Umbilical cord (tissue), 2 donors: ENCODE results near the gene MOK. TPM values are rescaled to one million over a fixed set of nuclear protein-coding genes. Genes with fewer than 3 reads are reported as not detected.
"Not testable (repeated sequence)": the region's sequence is repeated elsewhere in the genome, so short reads cannot be mapped to it uniquely, and the experiment has no call there.

Experiments used
- DNase-seq: peaks from one replicate; pipeline ENCODE4 v3.0.0-alpha.2; 2015; ENCODE audit warnings: low spot score
- total RNA-seq: library from RNA; depleted of rRNA; stranded (reverse); fragments of >200 nt; gene quantifications from one replicate; pipeline ENCODE4 v1.2.3, GENCODE V29; 2014; ENCODE audit warnings: low replicate concordance; ENCODE audit not compliant: insufficient read depth

Gene MOK
- total RNA-seq, 1 donor from 2014 or later, result 13.0 TPM

DNA sequence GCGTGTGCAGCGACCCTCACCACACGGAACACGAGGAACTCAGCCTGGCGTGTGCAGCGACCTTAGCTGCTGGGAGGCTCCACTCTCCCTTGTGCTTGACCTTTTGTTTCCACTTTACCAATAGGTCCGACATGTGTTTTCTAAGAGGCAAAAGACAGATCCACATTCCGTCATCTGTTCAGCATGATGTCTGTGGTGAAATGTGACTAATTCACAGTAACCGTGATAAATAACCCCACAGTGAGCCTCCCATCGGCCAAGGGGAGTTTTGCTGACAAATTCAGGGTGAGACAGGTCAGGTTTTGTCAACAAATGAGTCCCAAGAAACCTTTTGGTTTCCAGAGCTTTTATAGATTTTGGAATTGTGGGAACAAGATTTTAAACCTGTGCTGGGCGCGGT lies 55.9 kb downstream of the MOK start:
- DNase-seq, result no peak

DNA sequence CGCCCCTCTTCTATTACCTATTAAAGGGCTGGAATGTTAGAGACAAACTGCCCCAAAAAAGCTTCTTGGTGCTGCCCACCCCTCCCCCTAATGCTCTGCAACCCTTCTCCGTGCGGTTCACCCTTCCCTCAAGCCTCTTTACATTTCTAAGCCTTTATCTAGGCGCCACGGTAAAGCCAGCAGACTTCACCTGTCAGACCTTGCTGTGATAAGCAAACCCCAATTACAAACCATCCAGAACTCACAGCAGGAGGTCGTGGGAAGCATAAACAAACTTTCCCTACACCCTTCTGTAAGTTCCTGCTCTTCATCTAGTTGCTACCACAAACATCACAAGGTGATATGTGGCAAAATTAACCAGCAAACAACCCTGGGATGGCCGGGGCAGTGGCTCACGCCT lies 56.8 kb downstream of the MOK start:
- no peak for DNase-seq

DNA sequence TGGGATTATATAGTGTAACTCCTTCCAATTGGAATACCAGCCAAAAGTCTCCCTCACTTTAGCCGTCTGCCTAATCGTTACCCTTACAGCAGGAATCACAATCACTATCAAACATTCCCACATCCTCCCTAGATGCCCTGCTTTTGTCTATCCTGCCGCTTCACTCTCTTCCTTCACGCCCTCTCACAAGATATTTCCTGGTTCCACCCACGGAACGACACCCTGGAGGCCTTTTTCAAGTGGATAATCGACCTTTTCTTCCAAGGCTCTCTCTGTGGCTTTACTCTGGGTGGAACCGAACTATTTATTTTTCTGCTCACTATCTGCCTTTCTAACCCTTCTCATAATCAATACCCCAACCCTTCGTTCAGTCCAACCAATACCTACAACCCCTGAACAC lies 58.9 kb downstream of the MOK start:
- no peak for DNase-seq

DNA sequence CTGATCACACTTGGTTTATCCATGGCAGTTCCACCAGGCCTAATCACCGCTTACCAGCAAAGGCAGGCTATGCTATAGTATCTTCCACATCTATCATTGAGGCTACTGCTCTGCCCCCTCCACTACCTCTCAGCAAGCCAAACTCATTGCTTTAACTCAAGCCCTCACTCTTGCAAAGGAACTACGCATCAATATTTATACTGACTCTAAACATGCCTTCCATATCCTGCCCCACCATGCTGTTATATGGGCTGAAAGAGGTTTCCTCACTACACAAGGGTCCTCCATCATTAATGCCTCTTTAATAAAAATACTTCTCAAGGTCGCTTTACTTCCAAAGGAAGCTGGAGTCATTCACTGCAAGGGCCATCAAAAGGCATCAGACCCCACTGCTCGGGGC lies 61.2 kb downstream of the MOK start:
- DNase-seq, result not testable (repeated sequence)

DNA sequence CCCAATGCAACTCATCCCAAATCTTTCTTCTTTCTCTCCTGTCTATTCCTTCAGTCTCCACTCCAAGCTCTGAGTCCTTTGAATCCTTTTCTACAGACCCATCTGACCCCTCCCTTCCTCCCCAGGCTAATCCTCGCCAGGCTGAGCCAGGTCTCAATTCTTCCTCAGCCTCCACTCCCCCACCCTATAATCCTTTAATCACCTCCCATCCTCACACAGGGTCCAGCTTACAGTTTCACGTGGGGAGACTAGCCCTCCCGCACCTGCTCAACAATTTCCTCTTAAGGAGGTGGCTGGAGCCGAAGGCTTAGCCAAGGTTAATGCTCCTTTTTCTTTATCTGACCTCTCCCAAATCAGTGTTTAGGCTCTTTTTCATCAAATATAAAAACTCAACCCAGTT lies 63.8 kb downstream of the MOK start:
- DNase-seq, result no peak

DNA sequence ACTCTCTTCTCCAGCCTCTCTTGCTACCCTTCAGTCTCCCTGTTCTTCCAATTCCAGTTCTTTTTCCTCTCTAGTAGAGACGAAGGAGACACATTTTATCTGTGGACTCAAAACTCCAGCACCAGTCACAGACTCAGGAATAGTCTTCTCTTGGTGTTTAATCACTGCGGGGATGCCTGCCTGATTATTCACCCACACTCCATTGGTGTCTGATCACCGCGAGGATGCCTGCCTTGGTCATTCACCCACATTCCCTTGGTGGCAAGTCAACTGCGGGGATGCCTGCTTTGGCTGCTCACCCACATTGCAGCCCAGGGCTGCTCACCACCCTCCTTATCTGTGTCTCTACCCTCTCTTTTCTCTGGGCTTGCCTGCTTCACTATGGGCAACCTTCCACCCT lies 64.5 kb downstream of the MOK start:
- DNase-seq, result not testable (repeated sequence)

DNA sequence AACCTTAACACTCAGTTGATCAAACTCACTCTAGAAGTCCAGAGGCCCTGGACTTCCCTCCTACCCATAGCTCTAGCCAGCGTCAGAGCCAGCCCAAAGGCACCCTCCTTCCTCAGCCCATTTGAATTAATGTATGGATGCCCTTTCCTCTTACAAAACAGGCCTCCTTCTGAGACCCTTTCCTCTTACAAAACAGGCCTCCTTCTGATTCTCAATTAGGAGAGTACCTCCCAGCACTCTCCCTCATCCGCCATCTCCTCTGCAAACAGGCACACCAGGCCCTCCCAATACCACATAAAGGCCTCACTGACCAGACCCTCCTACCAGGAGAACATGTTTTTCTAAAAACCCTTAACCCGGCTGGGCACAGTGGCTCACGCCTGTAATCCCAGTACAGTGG lies 65.7 kb downstream of the MOK start:
- no peak for DNase-seq

DNA sequence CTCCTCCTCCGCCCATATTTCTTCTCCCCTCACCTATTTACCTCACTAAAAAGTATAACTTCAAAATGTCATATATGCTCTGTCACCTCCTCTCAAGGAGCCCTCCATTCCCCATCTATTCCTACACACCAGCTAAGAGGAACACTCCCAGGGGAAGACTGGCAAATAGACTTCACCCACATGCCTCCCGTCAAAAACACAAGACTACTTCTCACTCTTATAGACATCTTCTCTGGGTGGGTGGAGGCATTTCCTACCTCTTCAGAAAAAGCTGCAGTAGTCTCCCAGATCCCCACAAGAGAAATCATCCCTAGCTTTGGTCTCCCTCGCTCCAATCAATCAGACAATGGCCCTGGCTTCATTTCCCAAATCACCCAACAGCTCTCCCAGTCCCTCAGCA lies 66.2 kb downstream of the MOK start:
- no peak for DNase-seq

DNA sequence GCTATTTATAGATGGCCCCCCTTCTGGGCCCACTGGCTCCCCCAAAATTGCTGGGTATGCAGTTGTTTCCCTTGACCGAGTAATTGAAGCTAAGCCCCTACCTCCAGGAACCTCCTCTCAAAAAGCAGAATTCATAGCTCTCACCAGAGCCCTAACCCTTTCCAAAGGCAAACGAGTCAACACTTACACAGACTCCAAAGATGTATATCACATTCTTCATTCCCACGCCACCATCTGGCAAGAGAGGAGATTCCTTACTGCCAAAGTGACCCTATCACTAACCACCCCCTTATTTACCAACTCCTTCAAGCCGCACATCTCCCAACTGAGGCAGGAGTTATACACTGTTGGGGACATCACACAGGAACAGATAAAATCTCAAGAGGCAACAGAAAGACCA lies 66.8 kb downstream of the MOK start:
- no peak for DNase-seq

DNA sequence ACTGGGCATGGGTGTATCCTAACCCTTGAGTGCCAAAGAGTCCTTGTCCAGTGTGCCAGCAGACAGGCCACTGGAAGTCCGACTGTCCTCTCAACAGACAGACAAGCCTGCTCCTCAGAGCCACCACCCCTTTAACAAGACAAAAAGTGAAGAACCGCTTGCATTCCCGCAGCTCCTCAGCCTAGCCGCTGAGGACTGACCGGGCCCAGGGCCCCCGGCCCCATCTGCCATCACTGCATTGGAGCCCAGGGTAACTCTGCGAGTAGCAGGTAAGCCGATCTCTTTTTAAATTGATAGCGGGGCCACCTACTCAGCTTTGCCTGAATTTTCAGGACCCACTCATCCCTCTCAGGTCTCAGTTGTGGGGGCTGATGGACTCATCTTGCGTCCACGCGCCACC lies 68.9 kb downstream of the MOK start:
- no peak for DNase-seq

DNA sequence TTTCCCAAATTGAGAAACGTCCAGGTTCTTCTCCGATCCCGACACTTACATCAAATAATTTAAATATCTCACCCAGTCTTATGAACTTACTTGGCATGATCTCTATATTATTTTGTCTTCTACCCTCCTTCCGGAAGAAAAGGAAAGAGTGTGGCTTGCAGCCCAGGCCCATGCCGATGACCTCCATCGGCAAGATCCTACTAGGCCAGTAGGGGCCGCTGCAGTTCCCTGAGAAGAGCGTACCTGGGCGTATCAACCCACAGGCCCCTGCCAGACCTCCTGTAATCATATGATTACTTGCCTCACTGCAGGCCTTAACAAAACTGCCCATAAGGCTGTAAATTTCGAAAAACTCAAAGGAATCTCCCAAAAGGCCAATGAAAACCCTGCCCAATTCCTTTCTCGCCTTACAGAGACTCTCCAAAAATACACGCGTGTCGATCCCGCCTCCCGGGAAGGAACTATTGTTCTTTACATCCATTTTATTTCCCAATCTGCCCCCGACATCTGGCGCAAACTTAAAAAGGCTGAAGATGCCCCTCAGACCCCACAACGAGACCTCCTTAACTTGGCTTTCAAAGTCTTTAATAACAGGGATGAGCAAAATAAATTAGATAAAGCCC lies 69.6 kb downstream of the MOK start:
- peak; percentile 80 for DNase-seq

DNA sequence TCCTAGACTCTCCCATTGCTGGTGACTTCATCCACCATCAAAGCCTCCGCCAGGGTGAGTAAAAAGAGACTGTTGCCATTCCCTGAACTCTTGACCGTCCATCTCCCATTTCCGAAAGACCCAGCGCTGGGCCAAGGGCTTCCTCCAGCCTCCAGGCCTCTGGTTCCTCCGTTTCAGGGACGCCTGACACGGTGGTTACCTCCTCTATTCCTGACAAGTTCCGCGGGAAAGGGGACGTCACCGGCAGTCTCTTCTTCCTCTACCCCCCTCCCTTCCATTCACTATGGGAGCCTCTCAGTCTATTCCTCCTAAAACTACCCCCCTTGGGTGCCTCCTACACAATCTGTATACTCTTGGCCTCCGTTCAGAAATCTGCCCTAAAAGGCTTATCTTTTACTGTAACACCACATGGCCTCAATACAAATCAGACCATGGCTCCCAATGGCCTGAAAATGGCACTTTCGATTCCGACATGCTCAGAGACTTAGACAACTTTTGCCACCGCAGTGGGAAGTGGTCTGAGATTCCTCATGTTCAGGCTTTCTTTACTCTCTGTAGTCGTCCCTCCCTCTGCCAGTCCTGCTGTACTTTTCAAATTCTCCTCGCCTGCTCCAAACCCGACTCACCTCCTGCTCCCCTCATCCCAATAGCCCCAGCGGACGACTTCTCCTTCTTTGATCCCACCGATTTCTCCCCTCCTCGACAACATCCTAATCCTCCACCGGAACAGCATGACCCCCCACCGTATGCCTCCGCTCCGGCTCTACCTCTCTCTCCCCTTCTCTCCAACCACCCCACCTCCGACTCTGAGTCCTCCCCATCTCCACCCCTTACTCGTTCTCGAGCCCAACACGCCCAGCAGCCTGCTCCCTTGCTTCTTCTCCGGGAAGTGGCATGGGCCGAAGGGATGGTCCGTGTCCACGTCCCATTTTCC lies 70.4 kb downstream of the MOK start:
- peak; percentile 26 for DNase-seq

DNA sequence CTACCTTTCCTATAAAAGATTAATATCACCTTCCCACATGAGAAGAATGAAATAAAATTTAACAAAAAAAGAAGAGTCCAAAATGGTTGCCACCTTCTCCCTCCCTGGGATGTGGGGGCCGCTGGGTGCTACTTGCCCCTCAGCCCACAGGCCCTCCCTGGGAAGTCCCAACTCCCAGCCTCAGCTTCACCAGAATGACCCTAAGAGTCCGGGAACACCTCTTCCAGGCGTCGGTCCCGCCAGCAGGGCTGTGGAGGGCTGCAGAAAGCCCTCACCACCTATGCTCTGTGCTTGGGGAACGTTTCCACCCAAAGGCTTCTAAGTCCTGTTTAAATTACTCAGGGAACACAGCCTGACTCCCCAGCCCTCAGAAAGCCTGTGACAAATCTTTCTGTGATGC lies 71.9 kb downstream of the MOK start:
- DNase-seq, result no peak

DNA sequence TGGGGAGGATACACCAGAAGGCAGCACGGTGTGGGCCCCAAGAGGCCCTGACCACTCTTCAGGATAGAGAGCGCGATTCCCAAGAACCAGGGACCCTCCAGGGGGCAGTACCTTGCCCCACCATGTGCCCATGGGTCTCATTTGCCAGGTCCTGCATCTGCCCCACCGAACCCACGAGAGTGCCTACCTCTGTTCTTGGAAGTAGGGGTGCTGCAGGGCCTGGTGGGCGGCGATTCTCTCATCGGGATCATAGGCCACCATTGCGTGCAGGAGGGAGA lies 72.7 kb downstream of the MOK start:
- DNase-seq, result no peak

DNA sequence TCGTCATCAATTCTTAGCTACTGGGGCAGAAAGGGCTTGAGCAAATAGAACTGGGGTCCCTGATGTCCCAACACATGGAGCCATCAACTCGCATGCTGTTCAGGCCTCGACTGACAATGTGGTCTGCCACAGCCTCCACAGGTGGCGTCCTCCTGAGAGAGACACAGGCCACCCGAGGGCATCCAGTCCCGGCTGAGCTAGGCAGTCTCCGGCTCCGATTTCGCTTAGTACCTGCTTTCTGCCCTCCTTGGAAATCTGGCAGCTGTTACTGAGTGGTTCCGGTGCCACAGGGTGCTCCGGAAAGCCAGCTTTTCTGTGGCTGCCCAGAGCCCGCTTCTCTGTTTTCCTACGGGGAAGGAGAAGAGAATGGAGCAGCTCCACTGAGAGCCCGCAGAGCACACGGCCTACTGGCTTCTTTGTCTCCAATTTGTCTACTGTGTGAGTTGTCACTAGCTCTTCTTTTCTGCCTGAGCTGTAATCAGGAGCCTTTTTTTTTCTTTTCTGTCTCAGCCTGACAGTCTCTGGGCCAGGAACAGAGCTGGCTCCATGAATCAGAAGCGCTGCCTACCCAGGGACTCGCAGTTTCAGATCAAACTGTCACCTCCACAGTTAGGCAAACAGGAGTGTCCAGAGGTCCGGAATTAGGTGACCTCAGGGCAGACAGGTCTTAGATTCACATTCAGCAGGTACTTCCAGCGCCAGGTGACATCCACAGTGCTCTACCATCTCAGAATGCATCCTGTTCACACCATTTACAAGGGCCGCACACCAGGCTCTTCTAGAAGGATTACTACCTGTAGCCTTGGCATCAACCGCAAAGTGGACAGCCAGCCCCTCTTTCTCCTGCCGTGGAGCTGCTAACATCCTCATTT lies 73.3 kb downstream of the MOK start:
- DNase-seq, result no peak

DNA sequence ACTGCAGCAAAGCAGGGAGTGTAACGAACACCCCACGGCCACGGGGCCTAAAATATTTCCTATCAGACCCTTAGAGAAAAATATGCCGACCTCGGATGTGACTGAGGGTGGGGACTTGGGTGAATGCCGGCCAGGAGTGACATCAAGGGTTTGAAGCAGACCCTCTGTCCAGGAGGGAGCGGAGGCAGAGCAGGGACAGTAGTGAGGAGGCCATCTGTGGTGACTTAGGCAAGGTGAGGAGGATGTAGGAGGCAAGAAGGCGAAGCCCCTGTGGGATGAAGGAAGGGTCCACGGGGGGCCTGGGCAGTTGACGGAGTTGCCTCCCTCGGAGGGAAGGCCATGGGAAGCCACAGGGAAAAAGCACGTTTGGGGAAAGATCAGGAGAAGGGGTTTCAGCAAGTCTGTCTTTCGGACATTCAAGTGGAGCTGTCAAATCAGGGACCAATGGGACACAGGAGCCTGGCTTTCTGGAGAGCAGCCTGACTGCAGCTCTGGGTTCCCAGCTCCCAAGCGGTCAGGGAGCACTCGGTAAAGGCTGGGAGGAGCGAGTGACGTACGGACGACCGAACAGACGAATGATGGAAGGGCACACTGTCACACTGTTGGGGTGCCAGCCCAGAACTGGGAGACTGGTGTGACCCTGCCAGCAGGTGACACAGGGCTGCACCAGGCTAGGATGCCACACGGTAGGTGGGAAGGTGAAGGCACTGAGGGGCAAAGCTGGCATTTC lies 74.3 kb downstream of the MOK start:
- no peak for DNase-seq

DNA sequence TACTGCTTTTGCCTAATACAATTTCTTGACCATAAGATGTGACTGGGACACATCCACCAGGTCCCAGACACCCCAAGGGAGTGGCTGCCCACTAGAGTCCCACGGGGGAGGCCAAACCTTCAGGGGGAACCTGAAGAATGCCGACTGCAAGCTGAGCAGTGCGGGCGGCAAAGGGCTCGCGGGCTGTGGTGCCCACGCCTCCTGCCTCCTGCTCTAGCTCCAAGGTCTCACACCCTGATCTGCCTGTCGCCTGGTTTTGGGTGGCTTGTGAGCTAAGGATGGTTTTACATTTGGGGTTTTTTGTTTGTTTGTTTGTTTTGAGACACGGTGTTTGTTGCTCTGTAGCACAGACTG lies 75.2 kb downstream of the MOK start:
- DNase-seq, result no peak

DNA sequence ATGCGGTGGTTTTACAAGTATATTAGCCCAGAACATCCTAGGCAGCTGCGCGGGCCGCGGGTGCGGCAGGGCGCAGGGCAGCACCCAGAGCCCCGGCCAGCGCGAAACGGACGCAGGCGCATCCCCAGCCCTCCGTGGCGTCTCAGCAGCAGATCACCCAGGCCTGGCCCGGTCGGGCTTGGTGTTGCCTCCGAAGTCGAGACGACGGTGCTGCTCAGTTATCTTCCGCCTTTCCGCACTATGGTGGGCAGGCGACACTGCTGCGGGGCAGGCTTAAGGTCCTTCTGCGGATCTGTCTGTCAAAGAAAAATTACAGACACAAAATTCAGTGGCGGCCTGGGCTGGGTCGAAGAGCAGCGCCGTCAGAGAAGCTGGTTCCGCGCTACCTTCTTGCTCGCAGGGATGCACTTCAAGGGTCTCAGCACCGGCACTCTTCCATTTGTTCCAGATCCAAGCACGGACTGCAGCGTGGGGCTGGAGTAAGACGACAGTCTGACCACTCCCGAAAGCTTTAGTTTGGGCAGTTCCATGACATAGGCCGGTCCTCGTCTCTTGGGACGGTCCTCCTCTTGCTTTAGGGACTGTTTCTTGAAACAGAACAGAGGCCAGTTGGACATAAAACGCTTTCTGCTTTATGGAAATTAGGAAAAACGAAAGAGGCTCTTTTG lies 75.8 kb downstream of the MOK start:
- no peak for DNase-seq

DNA sequence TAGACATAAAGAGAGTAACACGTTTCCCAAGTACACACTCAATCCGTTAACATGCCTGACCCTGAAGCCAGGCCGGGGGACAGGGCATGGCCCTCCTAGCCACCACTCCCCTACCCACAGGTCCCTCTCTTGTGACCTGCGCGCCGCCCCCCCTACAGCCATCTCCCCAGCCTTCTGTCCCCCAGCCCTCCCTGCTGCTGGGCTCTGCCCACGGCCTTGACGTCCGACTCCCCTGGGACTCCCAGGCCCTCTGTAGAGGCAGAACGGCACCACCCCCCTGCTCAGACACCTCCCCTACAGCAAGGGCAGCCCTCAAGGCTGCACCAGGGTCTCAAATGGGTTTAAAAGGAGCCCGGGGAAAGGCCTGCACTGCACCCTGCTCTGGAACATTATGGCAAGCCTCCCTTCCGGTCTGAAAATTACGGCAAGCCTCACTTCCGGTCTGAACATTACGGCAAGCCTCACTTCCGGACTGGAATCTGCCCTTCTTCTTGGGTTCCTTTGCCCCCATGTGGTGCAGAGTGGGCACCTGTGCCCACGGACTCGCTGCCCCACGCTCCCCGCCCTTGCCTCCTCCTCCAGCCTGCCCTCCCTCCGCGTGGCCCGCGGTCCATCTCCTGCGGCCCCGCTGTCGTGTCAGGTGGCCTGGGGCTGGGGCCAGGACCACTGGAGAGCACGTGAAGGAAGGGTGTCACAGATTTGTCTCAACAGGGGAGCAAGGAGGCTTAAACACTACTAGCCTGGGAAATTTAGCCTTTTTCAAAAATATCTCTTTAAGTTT lies 77.6 kb downstream of the MOK start:
- no peak for DNase-seq

DNA sequence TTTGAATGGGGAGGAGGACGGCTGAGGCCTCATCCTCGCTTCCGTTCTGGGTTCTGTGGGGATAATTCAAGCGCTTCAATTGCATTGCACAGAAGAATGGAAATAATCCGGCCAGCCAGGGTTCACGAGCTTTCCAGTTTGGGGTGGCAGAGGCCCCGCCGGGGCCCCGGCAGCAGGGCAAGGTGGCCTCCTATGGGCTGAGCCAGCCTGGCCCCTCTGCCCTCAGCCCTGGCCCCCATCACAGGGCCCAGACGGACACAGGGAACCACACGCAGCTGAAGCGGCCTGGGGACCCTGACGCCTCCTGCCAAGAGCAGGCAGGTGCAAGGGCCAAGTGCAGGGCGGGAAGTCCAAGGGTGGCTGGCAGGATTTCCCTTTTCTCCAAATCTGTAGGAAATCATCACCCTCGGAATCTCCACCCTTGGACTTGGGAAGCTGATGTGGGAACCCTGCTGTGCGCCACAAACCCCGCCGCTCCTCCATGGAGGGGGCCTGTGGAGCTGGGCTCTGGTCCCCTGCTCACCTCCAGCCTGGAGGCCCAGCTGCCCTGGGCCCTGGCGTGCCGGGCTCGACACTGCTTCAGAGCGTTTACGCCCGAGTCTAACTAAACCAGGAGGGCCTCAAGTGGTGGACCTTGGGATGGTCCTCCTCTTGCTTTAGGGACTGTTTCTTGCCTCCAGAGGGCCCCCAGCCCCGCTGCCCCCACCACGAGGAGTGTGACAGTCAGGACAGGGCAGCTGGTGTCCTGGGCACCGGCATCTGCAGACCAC lies 78.4 kb downstream of the MOK start:
- no peak for DNase-seq
